Neural cell (in vitro differentiated cells): ENCODE results near the gene PROZ. TPM values are rescaled to one million over a fixed set of nuclear protein-coding genes. Genes with fewer than 3 reads are reported as not detected.
"Not testable (repeated sequence)": the region's sequence is repeated elsewhere in the genome, so short reads cannot be mapped to it uniquely, and the experiment has no call there.

Experiments
- H2AFZ ChIP-seq: fragments of 200-600, 300-800 bp; sonication (generic), shearing (Covaris generic); 2 replicates; pipeline ENCODE4 v1.6.0; 2014; ENCODE audit warnings: low read depth, mild to moderate bottlenecking, antibody characterized with exemption, low read length, moderate library complexity
- H3F3A ChIP-seq: fragments of 200-600 bp; shearing (Covaris generic); 2 replicates; pipeline ENCODE4 v1.6.1; 2016; ENCODE audit warnings: mild to moderate bottlenecking, moderate library complexity, mixed read lengths, antibody characterized with exemption, low read length; ENCODE audit not compliant: insufficient read depth, poor library complexity, severe bottlenecking
- H3K27ac ChIP-seq: fragments of 200-600, 300-800 bp; sonication (generic), shearing (Covaris generic); 2 replicates; pipeline ENCODE4 v1.5.1; 2014; ENCODE audit warnings: mild to moderate bottlenecking, low read length, moderate library complexity
- H3K27me3 ChIP-seq: fragments of 300-800, 200-600 bp; sonication (generic), shearing (Covaris generic); 2 replicates; pipeline ENCODE4 v1.6.0; 2014; ENCODE audit warnings: mild to moderate bottlenecking, low read depth, low read length, moderate library complexity; ENCODE audit not compliant: insufficient read depth
- H3K36me3 ChIP-seq: fragments of 300-800, 200-600 bp; sonication (generic), shearing (Covaris generic); 2 replicates; pipeline ENCODE4 v1.5.1; 2014; ENCODE audit warnings: mild to moderate bottlenecking, antibody characterized with exemption, low read length, moderate library complexity; ENCODE audit not compliant: insufficient read depth
- H3K4me2 ChIP-seq: fragments of 300-800, 200-600 bp; sonication (generic), shearing (Covaris generic); 2 replicates; pipeline ENCODE4 v1.6.0; 2014; ENCODE audit warnings: mild to moderate bottlenecking, low read length
- H3K4me3 ChIP-seq: fragments of 300-800, 200-600 bp; sonication (generic), shearing (Covaris generic); 2 replicates; pipeline ENCODE4 v1.5.1; 2014; ENCODE audit warnings: mild to moderate bottlenecking, low read length, moderate library complexity
- H3K79me2 ChIP-seq: fragments of 200-600 bp; shearing (Covaris generic); replicated peaks from 2 replicates; pipeline ENCODE4 v1.6.0; 2014; ENCODE audit warnings: mild to moderate bottlenecking, low read length, moderate library complexity; ENCODE audit not compliant: insufficient read depth
- H3K9ac ChIP-seq: fragments of 300-800, 200-600 bp; sonication (generic), shearing (Covaris generic); 2 replicates; pipeline ENCODE4 v1.6.1; 2016; ENCODE audit warnings: mild to moderate bottlenecking, low read length, mixed read lengths
- H3K9me2 ChIP-seq: fragments of 200-600 bp; shearing (Covaris generic); 2 replicates; pipeline ENCODE4 v1.6.1; 2016; ENCODE audit warnings: mild to moderate bottlenecking, low read length, mixed read lengths; ENCODE audit not compliant: insufficient read depth
- H3K9me3 ChIP-seq: fragments of 200-600, 300-800 bp; sonication (generic), shearing (Covaris generic); 2 replicates; pipeline ENCODE4 v1.6.1; 2016; ENCODE audit warnings: mild to moderate bottlenecking, mixed run types, low read length, moderate library complexity, mixed read lengths
- H4K20me1 ChIP-seq: fragments of 200-600 bp; shearing (Covaris generic); 2 replicates; pipeline ENCODE4 v1.6.1; 2016; ENCODE audit warnings: mild to moderate bottlenecking, mixed run types; ENCODE audit not compliant: insufficient read depth
- EP300 ChIP-seq: fragments of 450-650 bp; conservative IDR thresholded peaks from 2 replicates; pipeline ENCODE4 v1.6.1; 2014; ENCODE audit warnings: antibody characterized with exemption, mild to moderate bottlenecking, moderate library complexity; ENCODE audit not compliant: poor library complexity, severe bottlenecking
- EZH2 ChIP-seq: fragments of 200-600, 300-800 bp; shearing (Covaris generic), sonication (generic); IDR thresholded peaks from 2 replicates; pipeline ENCODE4 v1.6.1; 2014; ENCODE audit warnings: antibody characterized with exemption, low read length, borderline replicate concordance, mild to moderate bottlenecking; ENCODE audit not compliant: insufficient read depth, poor library complexity, severe bottlenecking
- MXI1 ChIP-seq: fragments of 450-650 bp; conservative IDR thresholded peaks from 2 replicates; pipeline ENCODE4 v1.6.1; 2014; ENCODE audit warnings: antibody characterized with exemption, mild to moderate bottlenecking; ENCODE audit not compliant: poor library complexity, severe bottlenecking
- POLR2AphosphoS5 ChIP-seq: IDR thresholded peaks from 2 replicates; pipeline ENCODE4 v1.6.1; 2012
- RAD21 ChIP-seq: fragments of 450-650 bp; conservative IDR thresholded peaks from 2 replicates; pipeline ENCODE4 v1.6.1; 2014; ENCODE audit warnings: antibody characterized with exemption, mild to moderate bottlenecking, moderate library complexity
- SMC3 ChIP-seq: fragments of 450-650 bp; conservative IDR thresholded peaks from 2 replicates; pipeline ENCODE4 v1.6.1; 2014; ENCODE audit warnings: antibody characterized with exemption, mild to moderate bottlenecking, moderate library complexity; ENCODE audit not compliant: poor library complexity
- TAF1 ChIP-seq: IDR thresholded peaks from 2 replicates; pipeline ENCODE4 v1.6.1; 2012; ENCODE audit warnings: low read depth
- polyA plus RNA-seq: library from polyadenylated mRNA; depleted of rRNA; stranded (reverse); fragments of >200 nt; gene quantifications from 2 replicates; pipeline ENCODE4 v1.2.3, GENCODE V29; 2014
- TF ChIP-seq, protein P1 (sequence below): fragments of 450-650 bp; IDR thresholded peaks from 2 replicates; pipeline ENCODE4 v1.5.1; 2014; ENCODE audit warnings: antibody characterized with exemption, mild to moderate bottlenecking, moderate library complexity; ENCODE audit not compliant: poor library complexity, severe bottlenecking
- TF ChIP-seq, protein P2 (sequence below): IDR thresholded peaks from 2 replicates; pipeline ENCODE4 v1.6.1; 2012; ENCODE audit warnings: borderline replicate concordance

PROZ gene
- polyA plus RNA-seq, 1 donor from 2014 or later: not detected

- no peaks in the 10 kb centered on the region for H3K79me2 ChIP-seq
- no peak overlapping the region for H3K9ac ChIP-seq
- no peak overlapping the region for H3K27ac ChIP-seq
- no peak overlapping the region for H2AFZ ChIP-seq
- H3K4me3 ChIP-seq: peak overlapping the region; percentile 62
- no peak for TF ChIP-seq MXI1
- no peak for TF ChIP-seq RAD21
- TF ChIP-seq POLR2AphosphoS5: no peak
- no peaks in the 10 kb centered on the region for H3F3A ChIP-seq
- H3K9me2 ChIP-seq: no peaks in the 10 kb centered on the region
- H3K9me3 ChIP-seq: peaks cover 7% of the 10 kb centered on the region
- no peaks in the 10 kb centered on the region for H4K20me1 ChIP-seq
- peaks cover 22% of the 10 kb centered on the region for H3K27me3 ChIP-seq
- no peak overlapping the region for H3K4me2 ChIP-seq
- H3K36me3 ChIP-seq: no peaks in the 10 kb centered on the region
Measured at GRCh38 chr13:113110048-113110851, 48.2 kb upstream of the PROZ start.

- Histone ChIP-seq H3K9me3 (peaks cover 7% of the 10 kb centered on the region), H3K36me3 (no peaks in the 10 kb centered on the region), H3K79me2 (no peaks in the 10 kb centered on the region), H3K9me2 (no peaks in the 10 kb centered on the region), H3K4me2 (no peak overlapping the region), H3F3A (no peaks in the 10 kb centered on the region), H3K27me3 (peaks cover 22% of the 10 kb centered on the region), H4K20me1 (no peaks in the 10 kb centered on the region), H3K9ac (no peak overlapping the region), H2AFZ (no peak overlapping the region), H3K27ac (no peak overlapping the region), H3K4me3 (peak overlapping the region; percentile 62)
- TF ChIP-seq POLR2AphosphoS5 (no peak), MXI1 (no peak), TAF1 (no peak), EP300 (no peak), EZH2 (no peak), RAD21 (no peak), SMC3 (no peak)
- TF ChIP-seq, protein P1, sequence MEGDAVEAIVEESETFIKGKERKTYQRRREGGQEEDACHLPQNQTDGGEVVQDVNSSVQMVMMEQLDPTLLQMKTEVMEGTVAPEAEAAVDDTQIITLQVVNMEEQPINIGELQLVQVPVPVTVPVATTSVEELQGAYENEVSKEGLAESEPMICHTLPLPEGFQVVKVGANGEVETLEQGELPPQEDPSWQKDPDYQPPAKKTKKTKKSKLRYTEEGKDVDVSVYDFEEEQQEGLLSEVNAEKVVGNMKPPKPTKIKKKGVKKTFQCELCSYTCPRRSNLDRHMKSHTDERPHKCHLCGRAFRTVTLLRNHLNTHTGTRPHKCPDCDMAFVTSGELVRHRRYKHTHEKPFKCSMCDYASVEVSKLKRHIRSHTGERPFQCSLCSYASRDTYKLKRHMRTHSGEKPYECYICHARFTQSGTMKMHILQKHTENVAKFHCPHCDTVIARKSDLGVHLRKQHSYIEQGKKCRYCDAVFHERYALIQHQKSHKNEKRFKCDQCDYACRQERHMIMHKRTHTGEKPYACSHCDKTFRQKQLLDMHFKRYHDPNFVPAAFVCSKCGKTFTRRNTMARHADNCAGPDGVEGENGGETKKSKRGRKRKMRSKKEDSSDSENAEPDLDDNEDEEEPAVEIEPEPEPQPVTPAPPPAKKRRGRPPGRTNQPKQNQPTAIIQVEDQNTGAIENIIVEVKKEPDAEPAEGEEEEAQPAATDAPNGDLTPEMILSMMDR: no peak
- TF ChIP-seq, protein P2, sequence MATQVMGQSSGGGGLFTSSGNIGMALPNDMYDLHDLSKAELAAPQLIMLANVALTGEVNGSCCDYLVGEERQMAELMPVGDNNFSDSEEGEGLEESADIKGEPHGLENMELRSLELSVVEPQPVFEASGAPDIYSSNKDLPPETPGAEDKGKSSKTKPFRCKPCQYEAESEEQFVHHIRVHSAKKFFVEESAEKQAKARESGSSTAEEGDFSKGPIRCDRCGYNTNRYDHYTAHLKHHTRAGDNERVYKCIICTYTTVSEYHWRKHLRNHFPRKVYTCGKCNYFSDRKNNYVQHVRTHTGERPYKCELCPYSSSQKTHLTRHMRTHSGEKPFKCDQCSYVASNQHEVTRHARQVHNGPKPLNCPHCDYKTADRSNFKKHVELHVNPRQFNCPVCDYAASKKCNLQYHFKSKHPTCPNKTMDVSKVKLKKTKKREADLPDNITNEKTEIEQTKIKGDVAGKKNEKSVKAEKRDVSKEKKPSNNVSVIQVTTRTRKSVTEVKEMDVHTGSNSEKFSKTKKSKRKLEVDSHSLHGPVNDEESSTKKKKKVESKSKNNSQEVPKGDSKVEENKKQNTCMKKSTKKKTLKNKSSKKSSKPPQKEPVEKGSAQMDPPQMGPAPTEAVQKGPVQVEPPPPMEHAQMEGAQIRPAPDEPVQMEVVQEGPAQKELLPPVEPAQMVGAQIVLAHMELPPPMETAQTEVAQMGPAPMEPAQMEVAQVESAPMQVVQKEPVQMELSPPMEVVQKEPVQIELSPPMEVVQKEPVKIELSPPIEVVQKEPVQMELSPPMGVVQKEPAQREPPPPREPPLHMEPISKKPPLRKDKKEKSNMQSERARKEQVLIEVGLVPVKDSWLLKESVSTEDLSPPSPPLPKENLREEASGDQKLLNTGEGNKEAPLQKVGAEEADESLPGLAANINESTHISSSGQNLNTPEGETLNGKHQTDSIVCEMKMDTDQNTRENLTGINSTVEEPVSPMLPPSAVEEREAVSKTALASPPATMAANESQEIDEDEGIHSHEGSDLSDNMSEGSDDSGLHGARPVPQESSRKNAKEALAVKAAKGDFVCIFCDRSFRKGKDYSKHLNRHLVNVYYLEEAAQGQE: no peak
Measured at GRCh38 chr13:113110852-113111315, 47.6 kb upstream of the PROZ start.

DNA sequence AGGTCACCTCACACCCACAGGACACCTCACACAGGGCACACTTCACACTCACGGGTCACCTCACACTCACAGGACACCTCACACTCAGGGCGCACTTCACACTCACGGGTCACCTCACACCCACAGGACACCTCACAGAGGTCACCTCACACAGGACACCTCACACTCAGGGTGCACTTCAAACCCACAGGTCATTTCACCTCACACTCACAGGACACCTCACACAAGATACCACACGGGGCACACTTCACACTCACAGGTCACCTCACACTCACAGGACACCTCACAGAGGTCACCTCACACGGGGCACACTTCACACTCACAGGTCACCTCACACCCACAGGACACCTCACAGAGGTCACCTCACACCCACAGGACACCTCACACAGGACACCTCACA is 46.6 kb upstream of the PROZ start:
- H4K20me1 ChIP-seq, H3F3A ChIP-seq, H3K9ac ChIP-seq: not testable (repeated sequence)

DNA sequence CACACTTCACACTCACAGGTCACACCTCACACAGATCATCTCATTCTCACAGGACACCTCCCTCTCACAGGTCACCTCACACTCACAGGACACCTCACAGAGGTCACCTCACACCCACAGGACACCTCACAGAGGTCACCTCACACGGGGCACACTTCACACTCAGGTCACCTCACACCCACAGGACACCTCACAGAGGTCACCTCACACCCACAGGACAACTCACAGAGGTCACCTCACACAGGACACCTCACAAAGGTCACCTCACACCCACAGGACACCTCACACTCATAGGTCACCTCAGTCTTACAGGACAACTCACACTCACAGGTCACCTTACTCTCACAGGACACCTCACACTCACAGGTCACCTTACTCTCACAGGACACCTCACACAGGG is 46.0 kb upstream of the PROZ start:
- H3K27ac ChIP-seq, H3K79me2 ChIP-seq, H3K9ac ChIP-seq, H3K9me3 ChIP-seq, H4K20me1 ChIP-seq, H3F3A ChIP-seq, H2AFZ ChIP-seq, H3K36me3 ChIP-seq, H3K4me2 ChIP-seq, H3K4me3 ChIP-seq, H3K9me2 ChIP-seq: not testable (repeated sequence)
- H3K27me3 ChIP-seq: peaks cover 22% of the 10 kb centered on the region

More for the DNA sequence above, 46.6 kb upstream of the PROZ start:
- not testable (repeated sequence) for H3K9me2 ChIP-seq, H3K4me2 ChIP-seq, H3K27ac ChIP-seq, H3K36me3 ChIP-seq, H3K4me3 ChIP-seq, H3K79me2 ChIP-seq, H2AFZ ChIP-seq, H3K9me3 ChIP-seq
- peaks cover 22% of the 10 kb centered on the region for H3K27me3 ChIP-seq
